Fibroblast of lung (primary cell): ENCODE data around the gene WIPF1.

ENCODE experiments used
- CTCF ChIP-seq, 2 donors: IDR thresholded peaks in 1 of 2; conservative IDR thresholded peaks in 1 of 2; 1 replicate in 1 of 2; 2 replicates in 1 of 2; pipeline ENCODE4 v1.5.1; 2011 to 2012; ENCODE audit warnings: low read length in 2 of 2, control low read depth in 1 of 2, inconsistent platforms in 1 of 2, low read depth in 1 of 2, mild to moderate bottlenecking in 1 of 2
- EZH2 ChIP-seq: IDR thresholded peaks from 2 replicates; pipeline ENCODE4 v1.5.1; 2012; ENCODE audit warnings: low read length, control low read depth, mild to moderate bottlenecking; ENCODE audit errors: missing control alignments

- TF ChIP-seq CTCF (conservative IDR thresholded peaks at IDR 0.05 in 1 of 2, IDR thresholded peaks at IDR 0.05 in 1 of 2; ENCODE audit: low read depth in 1 of 2, low read length in 2 of 2) (peak; percentile 70 to 71), EZH2 (no peak)
Measured at GRCh38 chr2:174577967-174578589, 19.5 kb downstream of the WIPF1 start.
